Measurements from ENCODE around the gene KCNIP4. TPM values are rescaled to one million over a fixed set of nuclear protein-coding genes. Genes with fewer than 3 reads are reported as not detected.

The KCNIP4 gene
- total RNA-seq, 1 experiment from 2014 or later = not detected

DNA sequence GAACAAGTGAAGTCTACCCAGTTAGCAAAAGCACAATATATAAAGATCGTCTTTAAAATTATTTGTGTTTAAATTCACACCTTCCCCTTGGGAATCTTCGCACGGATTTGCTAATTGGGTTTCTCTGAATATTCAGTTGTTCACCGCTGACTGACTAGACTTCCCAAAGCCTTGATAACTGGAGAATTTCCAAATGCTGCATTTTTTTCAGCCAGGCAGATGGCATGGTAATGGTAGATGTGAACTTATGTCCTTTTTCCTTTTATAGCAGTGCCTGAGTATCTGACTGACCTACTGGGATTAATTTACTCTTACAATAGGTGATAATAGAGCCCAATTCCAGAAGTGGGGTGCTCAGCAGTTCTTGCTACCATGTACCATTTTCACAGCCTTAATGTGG, 700.2 kb downstream of the KCNIP4 start:
- DNase-seq (ENCODE audit: low read depth in 1 of 2, low spot score in 2 of 2) = no peak
- no peak overlapping the region for H3K27ac ChIP-seq

DNA sequence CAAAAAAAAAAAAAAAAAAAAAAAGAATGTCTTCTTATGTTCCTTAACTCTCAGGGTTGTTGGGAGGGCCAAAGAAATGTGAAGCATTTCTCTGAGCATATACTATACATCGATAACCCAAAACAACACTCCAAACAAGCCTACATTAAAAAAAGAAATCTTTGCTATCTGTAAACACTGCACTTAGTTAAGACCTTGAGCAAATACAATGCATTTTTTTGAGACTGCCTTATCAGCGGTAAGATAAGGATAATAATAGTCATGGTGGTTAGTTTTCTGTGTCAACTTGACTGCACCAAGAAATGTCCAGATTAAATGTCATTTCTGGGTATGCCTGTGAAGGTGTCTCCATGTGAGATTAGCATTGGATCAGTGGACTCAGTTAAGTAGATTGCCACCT, 706.4 kb downstream of the KCNIP4 start:
- Histone ChIP-seq H3K36me3 (no peaks in the 10 kb centered on the region), H3K9me3 (replicated peaks) (no peaks in the 10 kb centered on the region), H3K4me3 (no peak overlapping the region), H3K27ac (no peak overlapping the region), H3K27me3 (replicated peaks) (no peaks in the 10 kb centered on the region), H3K4me1 (replicated peaks) (no peaks in the 10 kb centered on the region)
- no peak for DNase-seq (ENCODE audit: low read depth in 1 of 2, low spot score in 2 of 2)

More for the DNA sequence above, 700.2 kb downstream of the KCNIP4 start:
- Histone ChIP-seq H3K27me3 (replicated peaks) (no peaks in the 10 kb centered on the region), H3K9me3 (replicated peaks) (no peaks in the 10 kb centered on the region), H3K4me3 (no peak overlapping the region), H3K36me3 (no peaks in the 10 kb centered on the region), H3K4me1 (replicated peaks) (no peaks in the 10 kb centered on the region)

- no peaks in the 10 kb centered on the region for H3K36me3 ChIP-seq
- H3K9me3 ChIP-seq (replicated peaks) = no peaks in the 10 kb centered on the region
- no peak overlapping the region for H3K27ac ChIP-seq
- DNase-seq (ENCODE audit: low read depth in 1 of 2, low spot score in 2 of 2) = no peak
- H3K4me1 ChIP-seq (replicated peaks) = no peaks in the 10 kb centered on the region
- no peak overlapping the region for H3K4me3 ChIP-seq
- H3K27me3 ChIP-seq (replicated peaks) = no peaks in the 10 kb centered on the region
These were observed 721.7 kb downstream of the KCNIP4 start for GRCh38 chr4:21226637-21227538.

DNA sequence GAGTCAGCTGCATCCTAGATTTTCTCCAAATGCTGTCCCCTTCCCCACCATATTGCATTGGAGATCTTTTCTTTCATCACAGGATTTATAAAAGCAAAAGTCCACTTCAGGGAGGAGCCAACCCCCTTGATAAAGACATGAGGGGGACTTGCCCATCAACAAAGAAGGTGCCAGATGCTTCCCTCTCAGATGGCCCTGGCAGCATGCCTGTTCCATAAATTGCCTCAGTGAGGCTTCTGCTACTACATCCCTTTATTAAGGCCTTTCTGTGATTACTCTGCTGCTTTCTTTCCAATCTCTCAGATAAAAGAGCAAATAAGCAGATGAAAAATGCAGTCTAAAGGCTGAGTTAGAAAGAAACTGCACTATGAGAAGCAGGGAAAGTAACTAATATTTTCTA, 736.7 kb downstream of the KCNIP4 start:
- Histone ChIP-seq H3K4me1 (replicated peaks) (no peaks in the 10 kb centered on the region), H3K9me3 (replicated peaks) (no peaks in the 10 kb centered on the region), H3K27me3 (replicated peaks) (no peaks in the 10 kb centered on the region), H3K27ac (no peak overlapping the region), H3K36me3 (no peaks in the 10 kb centered on the region), H3K4me3 (no peak overlapping the region)
- no peak for DNase-seq (ENCODE audit: low read depth in 1 of 2, low spot score in 2 of 2)

DNA sequence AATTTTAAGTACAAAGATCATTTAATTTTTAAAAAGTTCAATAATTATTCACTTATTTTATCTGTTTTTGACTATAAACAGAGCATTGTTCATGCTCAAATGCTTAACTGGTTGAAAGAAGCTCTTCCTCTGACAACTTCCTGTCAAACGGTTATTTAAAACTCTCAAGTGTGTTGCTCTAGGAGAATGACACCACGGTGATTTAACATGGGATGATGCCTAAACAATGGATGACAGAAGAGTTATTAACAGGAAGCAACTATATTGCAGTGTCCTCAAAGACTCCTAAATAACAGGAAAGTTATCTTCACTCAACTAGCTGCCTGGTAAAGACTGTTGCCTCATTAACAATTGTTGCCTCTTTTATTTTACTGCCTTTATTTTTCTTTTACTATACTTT, 738.7 kb downstream of the KCNIP4 start:
- Histone ChIP-seq H3K4me3 (no peak overlapping the region), H3K4me1 (replicated peaks) (no peaks in the 10 kb centered on the region), H3K27ac (no peak overlapping the region), H3K36me3 (no peaks in the 10 kb centered on the region), H3K27me3 (replicated peaks) (no peaks in the 10 kb centered on the region), H3K9me3 (replicated peaks) (no peaks in the 10 kb centered on the region)
- no peak for DNase-seq (ENCODE audit: low read depth in 1 of 2, low spot score in 2 of 2)

- Histone ChIP-seq H3K4me1 (replicated peaks) (no peaks in the 10 kb centered on the region), H3K9me3 (replicated peaks) (no peaks in the 10 kb centered on the region), H3K36me3 (no peaks in the 10 kb centered on the region), H3K4me3 (no peak overlapping the region), H3K27ac (no peak overlapping the region), H3K27me3 (replicated peaks) (no peaks in the 10 kb centered on the region)
- no peak for DNase-seq (ENCODE audit: low read depth in 1 of 2, low spot score in 2 of 2)
These were observed 742.6 kb downstream of the KCNIP4 start for GRCh38 chr4:21205821-21206531.

DNA sequence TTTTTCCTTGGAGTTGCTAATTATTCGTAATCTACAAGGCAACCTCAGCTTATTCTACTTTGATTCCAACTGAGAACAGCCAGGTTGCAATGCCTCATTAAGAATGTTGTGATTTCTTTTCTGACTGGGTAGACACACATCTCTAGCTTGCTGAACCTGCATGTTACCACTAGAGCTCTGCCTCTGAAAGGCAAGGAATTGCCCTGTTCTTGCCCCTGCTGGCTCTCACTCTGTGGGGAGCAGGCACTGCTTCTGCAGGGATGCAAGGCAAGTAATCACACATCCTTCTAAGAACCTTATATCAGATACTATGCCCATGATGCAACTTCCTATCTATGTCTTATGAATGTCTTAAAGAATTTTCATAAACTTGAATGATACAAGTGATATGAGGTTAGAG, 745.2 kb downstream of the KCNIP4 start:
- no peak for DNase-seq (ENCODE audit: low read depth in 1 of 2, low spot score in 2 of 2)
- Histone ChIP-seq H3K9me3 (replicated peaks) (no peaks in the 10 kb centered on the region), H3K27ac (no peak overlapping the region), H3K27me3 (replicated peaks) (no peaks in the 10 kb centered on the region), H3K4me1 (replicated peaks) (no peaks in the 10 kb centered on the region), H3K4me3 (no peak overlapping the region), H3K36me3 (no peaks in the 10 kb centered on the region)

DNA sequence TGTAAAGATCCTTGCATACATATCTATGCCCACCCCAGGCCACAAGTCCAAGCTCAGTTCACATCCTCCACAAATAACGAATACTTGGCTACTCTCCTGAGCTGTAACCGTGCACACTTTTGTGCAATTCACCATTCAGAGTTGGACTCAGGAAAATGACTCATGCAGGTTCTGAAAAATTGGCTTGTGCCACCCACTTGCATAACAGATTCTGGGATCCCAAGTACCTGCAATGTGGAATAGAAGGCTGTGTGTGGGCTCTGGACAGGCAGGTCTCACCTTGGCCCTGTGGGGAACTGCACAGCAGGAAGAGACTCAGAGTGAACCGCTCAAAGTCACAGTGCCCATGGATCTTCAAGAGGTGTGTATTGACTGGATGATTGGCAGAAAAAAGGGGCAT, 745.6 kb downstream of the KCNIP4 start:
- H3K4me1 ChIP-seq (replicated peaks) = no peaks in the 10 kb centered on the region
- H3K9me3 ChIP-seq (replicated peaks) = no peaks in the 10 kb centered on the region
- no peak for DNase-seq (ENCODE audit: low read depth in 1 of 2, low spot score in 2 of 2)
- H3K4me3 ChIP-seq = no peak overlapping the region
- no peak overlapping the region for H3K27ac ChIP-seq
- H3K27me3 ChIP-seq (replicated peaks) = no peaks in the 10 kb centered on the region
- H3K36me3 ChIP-seq = no peaks in the 10 kb centered on the region

DNA sequence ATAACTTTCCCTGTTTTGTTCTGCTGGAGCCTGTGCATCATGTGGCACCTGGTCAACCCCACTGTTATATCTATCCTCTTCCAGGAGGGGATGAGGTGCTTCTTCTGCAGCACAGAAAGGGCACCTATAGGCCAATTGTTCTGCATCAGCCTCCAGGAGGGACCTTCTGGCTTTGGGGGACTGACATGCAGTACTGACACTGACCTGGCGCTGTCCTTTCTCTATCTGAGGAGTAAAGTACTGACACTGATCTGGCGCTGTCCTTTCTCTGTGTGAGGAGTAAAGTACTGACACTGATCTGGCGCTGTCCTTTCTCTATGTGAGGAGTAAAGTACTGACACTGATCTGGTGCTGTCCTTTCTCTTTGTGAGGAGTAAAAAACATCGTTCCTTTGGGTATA, 749.9 kb downstream of the KCNIP4 start:
- no peak overlapping the region for H3K27ac ChIP-seq
- no peaks in the 10 kb centered on the region for H3K4me1 ChIP-seq (replicated peaks)
- no peaks in the 10 kb centered on the region for H3K27me3 ChIP-seq (replicated peaks)
- H3K4me3 ChIP-seq = no peak overlapping the region
- DNase-seq (ENCODE audit: low read depth in 1 of 2, low spot score in 2 of 2) = no peak
- no peaks in the 10 kb centered on the region for H3K9me3 ChIP-seq (replicated peaks)
- H3K36me3 ChIP-seq = no peaks in the 10 kb centered on the region

- Histone ChIP-seq H3K9me3 (replicated peaks) (no peaks in the 10 kb centered on the region), H3K4me1 (replicated peaks) (no peaks in the 10 kb centered on the region), H3K27ac (no peak overlapping the region), H3K4me3 (no peak overlapping the region), H3K27me3 (replicated peaks) (no peaks in the 10 kb centered on the region), H3K36me3 (no peaks in the 10 kb centered on the region)
- DNase-seq (ENCODE audit: low read depth in 1 of 2, low spot score in 2 of 2) = no peak
These were observed 752.9 kb downstream of the KCNIP4 start for GRCh38 chr4:21195682-21196081.

- DNase-seq (ENCODE audit: low read depth in 1 of 2, low spot score in 2 of 2) = no peak
These were observed 756.2 kb downstream of the KCNIP4 start for GRCh38 chr4:21192367-21192766.

DNA sequence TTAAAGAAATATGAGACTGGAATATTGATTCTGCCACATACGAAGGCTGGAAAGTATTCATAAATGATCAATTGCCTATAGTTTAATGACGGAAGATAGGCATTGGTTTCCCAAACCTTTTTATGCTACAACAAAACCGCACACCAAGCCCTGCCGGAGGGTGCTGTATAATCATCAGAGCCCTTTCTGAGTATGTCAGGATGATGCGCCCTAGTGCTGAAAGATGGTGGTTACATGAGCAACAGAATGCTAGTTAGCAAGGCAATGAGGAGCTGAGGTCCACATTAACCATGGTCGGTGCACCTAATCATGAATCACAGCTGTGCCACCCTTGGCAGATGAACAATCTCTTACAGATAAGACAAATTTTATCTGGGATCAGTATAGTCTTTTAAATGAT, 757.3 kb downstream of the KCNIP4 start:
- H3K27ac ChIP-seq = no peak overlapping the region
- no peak for DNase-seq (ENCODE audit: low read depth in 1 of 2, low spot score in 2 of 2)
- no peaks in the 10 kb centered on the region for H3K9me3 ChIP-seq (replicated peaks)
- no peaks in the 10 kb centered on the region for H3K36me3 ChIP-seq
- no peak overlapping the region for H3K4me3 ChIP-seq
- no peaks in the 10 kb centered on the region for H3K4me1 ChIP-seq (replicated peaks)
- H3K27me3 ChIP-seq (replicated peaks) = no peaks in the 10 kb centered on the region

More at GRCh38 chr4:21192367-21192766, 756.2 kb downstream of the KCNIP4 start:
- Histone ChIP-seq H3K27me3 (replicated peaks) (no peaks in the 10 kb centered on the region), H3K36me3 (no peaks in the 10 kb centered on the region), H3K4me3 (no peak overlapping the region), H3K27ac (no peak overlapping the region), H3K4me1 (replicated peaks) (no peaks in the 10 kb centered on the region), H3K9me3 (replicated peaks) (no peaks in the 10 kb centered on the region)

DNA sequence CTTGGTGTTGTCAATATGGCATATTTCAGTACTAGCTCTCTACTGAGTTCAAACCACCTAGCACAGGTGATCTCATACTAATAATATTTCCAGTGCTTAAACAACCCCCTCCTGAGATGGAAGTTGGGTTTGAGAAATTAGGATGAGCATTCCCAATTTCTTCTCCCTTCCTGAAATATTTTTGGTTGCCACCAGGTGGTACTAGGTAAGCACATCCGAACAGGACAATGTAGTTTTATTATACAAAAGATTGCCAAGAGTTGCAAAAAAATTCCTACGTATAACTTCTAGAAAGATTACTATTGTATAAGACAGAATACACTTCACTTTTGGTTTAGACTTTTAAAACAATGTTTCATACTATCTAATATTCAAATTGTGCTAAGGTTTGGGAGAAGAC, 763.8 kb downstream of the KCNIP4 start:
- DNase-seq (ENCODE audit: low read depth in 1 of 2, low spot score in 2 of 2) = no peak
- H3K9me3 ChIP-seq (replicated peaks) = no peaks in the 10 kb centered on the region
- no peaks in the 10 kb centered on the region for H3K4me1 ChIP-seq (replicated peaks)
- no peak overlapping the region for H3K4me3 ChIP-seq
- H3K36me3 ChIP-seq = no peaks in the 10 kb centered on the region
- H3K27ac ChIP-seq = no peak overlapping the region
- H3K27me3 ChIP-seq (replicated peaks) = no peaks in the 10 kb centered on the region

DNA sequence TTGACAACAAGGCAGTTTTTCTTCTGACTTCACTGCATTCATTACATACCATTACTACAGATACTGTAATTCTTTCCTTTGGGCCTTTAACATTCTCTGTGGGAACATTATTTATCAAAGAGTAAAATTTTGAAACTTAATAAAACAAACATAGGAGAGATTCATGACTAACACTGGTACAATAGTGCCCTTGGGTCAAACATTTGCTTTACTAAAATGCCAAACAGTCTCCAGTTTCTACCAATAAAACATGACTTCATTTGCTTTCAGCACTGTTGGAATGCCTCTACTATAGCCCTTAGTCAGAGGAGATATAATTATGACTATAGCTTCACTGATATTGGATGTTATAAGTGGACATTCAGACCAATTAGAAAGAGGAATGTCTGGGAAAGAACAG, 766.9 kb downstream of the KCNIP4 start:
- Histone ChIP-seq H3K27ac (no peak overlapping the region), H3K27me3 (replicated peaks) (no peaks in the 10 kb centered on the region), H3K4me3 (no peak overlapping the region), H3K9me3 (replicated peaks) (no peaks in the 10 kb centered on the region), H3K36me3 (no peaks in the 10 kb centered on the region), H3K4me1 (replicated peaks) (no peaks in the 10 kb centered on the region)
- no peak for DNase-seq (ENCODE audit: low read depth in 1 of 2, low spot score in 2 of 2)
